Prostate gland (tissue), 2 donors: ENCODE data around the gene PCNT.

Source experiments
- POLR2AphosphoS5 ChIP-seq: sonication (generic); formaldehyde crosslinking; IDR thresholded peaks from one replicate; pipeline ENCODE4 v1.6.1; 2017; ENCODE audit warnings: antibody characterized with exemption
- TF ChIP-seq, protein P1 (sequence below), 4 experiments: fragments of 200-600 bp in 2 of 4; fragments of 450-650 bp in 2 of 4; sonication (generic) in 2 of 4; IDR thresholded peaks; 1 replicate in 3 of 4; 2 replicates in 1 of 4; pipeline ENCODE4 v1.5.1; 2016 to 2019; ENCODE audit warnings: antibody characterized with exemption in 4 of 4, mild to moderate bottlenecking in 2 of 4, moderate library complexity in 2 of 4

- TF ChIP-seq POLR2AphosphoS5 = no peak
- TF ChIP-seq, protein P1, sequence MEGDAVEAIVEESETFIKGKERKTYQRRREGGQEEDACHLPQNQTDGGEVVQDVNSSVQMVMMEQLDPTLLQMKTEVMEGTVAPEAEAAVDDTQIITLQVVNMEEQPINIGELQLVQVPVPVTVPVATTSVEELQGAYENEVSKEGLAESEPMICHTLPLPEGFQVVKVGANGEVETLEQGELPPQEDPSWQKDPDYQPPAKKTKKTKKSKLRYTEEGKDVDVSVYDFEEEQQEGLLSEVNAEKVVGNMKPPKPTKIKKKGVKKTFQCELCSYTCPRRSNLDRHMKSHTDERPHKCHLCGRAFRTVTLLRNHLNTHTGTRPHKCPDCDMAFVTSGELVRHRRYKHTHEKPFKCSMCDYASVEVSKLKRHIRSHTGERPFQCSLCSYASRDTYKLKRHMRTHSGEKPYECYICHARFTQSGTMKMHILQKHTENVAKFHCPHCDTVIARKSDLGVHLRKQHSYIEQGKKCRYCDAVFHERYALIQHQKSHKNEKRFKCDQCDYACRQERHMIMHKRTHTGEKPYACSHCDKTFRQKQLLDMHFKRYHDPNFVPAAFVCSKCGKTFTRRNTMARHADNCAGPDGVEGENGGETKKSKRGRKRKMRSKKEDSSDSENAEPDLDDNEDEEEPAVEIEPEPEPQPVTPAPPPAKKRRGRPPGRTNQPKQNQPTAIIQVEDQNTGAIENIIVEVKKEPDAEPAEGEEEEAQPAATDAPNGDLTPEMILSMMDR (IDR thresholded peaks at IDR 0.05) = no peak
These were observed 102.5 kb downstream of the PCNT start for GRCh38 chr21:46426313-46427046.
